OCI-M2 (cell line): Measurements from ENCODE around the gene TEAD1.

Experiments
- DNase-seq: peaks from one replicate; lab custom pipeline; 2025; ENCODE audit not compliant: unreplicated experiment; lab: John Stamatoyannopoulos, UW

Gene TEAD1

DNA sequence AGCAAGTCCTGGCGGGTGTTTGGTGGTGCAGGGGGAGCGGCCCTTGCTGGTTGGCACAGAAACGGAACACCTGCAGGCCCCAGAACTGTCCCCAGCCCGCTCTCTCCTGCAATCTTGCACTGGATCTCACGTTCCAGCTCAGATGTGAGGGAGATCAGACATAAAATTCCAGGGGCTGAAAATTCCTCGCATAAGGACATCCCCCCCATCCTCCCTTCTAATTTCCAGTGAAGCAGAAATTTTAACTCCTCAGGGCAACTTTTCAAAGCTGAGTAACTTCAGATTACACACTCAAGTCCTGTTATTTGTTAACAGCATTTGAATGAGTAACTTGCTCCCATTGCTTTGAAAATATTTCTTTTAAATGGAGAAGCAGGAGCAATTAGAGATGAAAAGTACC is 294.6 kb downstream of the TEAD1 start:
- no peak for DNase-seq

DNA sequence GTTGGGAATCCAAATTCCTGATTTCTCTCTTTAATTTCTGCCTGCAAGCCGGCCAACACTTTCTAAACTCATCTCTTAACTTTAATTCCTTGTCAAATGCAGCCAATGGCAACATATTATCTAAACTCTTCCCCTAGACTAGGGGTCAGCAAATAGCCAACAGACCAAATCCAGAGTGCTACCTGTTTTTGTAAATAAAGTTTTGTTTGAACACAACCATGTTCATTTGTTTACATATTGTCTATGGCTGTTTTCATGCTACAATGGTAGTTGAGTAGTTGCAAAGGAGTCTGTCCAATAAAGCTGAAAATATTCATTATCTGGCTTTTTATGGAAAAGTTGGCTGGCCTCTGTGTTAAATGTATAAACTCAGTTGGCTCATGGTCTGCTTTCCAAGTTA is 297.7 kb downstream of the TEAD1 start:
- no peak for DNase-seq

DNA sequence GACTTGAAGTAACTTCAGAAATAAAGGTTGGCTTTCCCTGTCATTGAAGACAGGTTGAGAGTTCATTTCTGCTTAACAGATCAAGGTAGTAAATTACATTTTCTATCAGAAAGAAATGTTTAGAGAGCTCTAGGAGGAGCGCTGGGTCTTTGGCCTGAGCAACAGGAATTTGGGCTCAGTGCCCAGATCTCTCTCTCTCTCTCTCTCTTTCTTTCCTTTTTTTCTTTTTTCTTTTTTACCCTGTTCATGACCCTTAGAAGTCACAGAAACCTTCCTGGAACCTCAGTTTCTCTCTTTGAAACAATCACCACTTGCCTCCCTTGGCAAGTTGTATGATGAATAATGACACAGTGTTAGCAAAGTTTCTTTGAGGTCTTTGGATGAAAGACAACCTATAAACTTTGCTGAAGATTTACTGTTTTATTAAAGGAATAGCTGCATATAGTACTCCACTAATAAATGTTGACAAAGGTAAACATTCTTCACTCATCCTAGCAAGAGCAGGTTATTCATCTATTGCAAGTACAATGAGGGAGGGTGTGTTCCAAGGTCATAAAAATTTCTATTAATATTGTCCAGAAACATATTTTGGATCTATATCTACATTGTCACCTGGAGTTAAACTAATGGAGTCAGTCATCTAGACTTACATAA is 299.4 kb downstream of the TEAD1 start:
- no peak for DNase-seq

DNA sequence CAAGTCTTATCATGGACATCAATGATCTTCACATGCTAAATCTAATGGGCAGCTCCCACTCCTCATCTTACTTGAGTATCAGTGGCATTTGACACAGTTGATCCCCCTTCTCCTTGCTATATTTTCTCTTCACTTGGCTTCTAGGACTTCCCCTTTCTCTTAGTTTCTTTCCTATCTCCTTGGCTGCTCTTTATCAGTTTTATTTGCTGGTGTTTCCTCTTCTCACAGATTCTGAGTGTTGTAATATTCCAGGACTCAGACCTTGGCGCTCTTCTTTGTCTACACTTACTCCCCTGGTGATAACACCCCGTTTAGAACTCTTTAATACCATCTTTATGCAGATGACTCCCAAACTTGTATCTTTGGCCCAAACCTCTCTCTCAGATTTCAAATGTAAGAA is 301.0 kb downstream of the TEAD1 start:
- DNase-seq = no peak

DNA sequence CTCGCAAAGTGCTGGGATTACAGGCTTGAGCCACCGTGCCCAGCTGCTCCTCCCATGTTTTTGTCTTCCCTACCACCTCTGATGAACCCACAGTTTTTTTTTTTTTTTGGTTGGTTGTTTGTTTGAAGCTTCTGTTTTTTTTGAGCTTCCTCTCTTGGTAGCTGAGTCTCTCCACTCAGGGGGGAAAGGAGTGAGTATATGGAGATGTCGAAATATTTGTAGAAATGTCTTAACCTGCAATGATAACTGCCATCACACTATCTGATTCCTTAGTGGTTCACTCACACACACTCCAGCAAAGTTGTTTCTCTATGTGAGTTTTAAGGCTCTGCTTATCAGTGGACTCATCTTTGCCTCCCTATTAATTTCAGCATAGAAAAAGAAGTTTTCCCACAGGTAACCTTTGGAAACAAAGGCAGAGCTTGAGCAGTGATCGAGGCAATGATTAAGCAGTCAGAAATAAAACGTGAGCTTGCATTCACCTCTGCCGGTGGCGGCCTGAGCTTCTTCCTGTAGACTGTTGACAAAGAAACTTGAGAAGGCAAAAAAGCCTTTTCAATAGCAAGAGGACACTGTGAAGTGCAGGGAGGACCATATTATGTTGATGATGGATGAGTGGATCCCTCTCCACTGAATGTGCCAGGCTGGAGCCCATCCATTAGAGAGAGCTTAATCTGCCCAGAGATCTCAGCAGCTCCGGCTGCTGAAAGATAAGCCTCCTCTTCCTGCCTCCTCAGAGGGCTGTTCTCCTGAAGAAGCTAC is 305.9 kb downstream of the TEAD1 start:
- DNase-seq = no peak

DNA sequence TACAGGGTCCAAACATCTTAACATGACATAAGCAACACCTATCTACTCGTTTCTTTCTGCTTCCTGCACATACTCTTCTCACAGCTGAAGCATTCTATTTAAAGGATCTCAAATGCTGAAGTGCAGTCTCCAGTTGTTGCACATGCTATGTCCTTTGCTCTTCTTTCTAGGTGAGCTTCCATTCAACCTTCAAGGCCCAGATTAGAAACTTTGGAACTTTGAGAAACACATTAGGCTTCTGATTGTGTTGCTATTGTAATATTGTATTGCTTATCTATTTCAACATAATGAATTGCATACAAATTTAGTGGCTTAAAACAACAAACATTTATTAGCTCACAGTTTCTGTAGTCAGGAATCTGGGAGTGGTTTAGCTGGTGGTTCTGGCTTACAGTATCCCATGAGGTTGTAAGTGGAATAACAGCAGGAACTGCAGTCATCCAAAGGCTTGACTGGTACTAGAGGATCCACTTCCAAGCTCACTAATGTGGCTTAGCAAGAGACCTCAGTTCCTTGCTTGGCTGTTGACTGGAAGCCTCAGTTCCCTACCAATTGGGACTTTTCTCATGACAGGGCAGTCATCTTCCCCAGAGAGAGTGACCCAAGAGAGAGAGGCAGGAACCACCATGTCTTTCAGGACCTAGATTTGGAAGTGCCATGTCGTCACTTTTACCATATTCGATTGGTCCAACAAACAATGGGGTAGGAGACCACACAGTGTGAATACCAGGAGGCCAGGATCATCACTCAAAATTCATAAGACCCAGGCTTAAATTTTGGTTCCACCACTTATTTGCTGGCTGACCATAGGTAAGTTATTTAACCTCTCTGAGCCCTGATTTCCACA is 307.7 kb downstream of the TEAD1 start:
- no peak for DNase-seq

DNA sequence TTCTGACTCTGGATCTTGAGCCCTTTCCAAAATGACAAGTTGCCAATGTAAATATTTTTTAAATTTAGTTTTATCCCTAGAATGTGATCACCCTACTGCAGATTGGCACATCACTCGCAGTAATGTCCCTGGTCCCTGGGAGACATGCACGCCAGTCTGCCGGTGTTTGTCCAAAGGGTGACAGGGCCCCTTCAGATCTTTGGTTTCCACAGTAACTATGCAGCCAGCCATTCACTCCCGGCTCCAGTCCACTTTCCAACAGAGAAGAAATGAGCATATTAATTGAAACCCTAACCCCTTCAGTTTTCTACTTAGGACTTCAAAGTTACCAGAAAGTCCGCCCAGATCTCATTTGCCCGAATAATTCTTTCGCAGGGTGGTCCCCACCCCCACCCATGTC is 309.1 kb downstream of the TEAD1 start:
- DNase-seq = no peak

DNA sequence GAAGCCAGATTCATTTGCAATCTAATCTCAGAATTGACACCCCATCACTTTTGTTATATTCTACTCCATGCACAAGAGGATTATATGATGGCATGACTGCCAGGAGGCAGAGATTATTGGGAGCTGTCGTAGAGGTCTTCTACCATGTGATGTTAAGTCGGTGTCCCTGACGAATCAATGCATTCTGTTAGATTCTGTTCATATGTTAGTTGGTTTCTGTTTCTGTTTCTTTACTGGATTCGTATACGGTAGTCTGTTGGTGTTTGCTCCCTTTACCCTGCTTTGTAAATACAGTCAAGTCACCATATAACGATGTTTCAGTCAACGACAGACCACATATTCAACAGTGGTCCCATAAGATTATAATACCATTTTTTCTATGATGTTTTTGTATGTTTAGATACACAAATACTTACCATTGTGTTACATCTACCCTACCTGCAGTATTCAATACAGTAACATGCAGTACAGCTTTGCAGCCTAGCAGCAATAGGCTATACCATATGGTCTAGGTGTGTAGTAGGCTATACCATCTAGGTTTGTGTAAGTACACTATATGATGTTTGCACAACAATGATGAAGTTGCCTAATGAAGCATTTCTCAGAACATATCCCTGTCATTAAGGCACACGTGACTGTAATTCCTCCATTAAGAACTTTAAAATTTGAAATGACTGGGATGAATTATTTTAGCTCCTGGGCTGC is 312.1 kb downstream of the TEAD1 start:
- no peak for DNase-seq

DNA sequence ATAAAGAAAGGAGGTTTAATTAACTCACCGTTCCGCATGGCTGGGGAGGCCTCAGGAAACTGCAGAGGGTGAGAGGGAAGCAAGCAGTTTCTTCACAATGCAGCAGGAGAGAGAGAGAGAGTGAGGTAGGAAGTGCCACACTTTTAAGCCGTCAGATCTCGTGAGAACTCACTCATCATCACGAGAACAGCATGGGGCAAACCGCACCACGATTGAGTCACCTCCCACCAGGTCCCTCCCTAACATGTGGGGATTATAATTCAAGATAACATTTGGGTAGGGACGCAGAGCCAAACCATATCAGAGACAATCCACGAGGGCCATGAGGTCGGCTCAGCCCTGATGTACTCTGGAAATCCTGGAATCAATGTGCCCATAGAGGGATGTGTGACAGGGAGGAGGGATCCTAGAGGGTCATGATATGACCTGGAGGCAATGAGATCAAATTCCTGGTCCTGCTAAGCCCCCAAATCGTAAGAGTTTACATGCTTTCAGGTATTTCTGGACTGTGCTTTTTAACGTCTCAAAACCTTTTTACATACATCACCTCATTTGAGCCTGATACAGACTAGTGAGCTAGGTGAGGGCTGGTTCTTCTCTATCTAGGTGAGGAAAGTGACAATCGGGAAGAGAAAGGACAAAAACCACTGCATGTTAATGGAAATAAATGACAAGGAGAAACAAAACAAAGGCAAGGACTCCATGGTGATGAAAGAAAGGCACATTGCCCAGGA is 315.4 kb downstream of the TEAD1 start:
- DNase-seq = no peak

DNA sequence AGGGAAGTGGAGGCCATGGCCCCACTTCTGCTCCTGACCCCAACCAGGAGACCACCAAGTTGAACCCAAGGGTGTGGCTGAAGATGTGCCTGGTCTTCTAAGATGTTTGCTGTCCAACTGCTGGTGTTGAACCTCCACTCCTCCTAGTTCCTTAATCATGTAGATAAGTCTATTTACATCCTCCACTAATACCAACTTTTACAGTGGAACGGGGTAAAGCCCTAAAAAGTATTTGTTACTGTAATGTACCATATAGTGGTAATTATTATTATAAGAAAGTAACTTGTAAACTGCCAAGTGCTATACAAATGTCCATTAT is 315.9 kb downstream of the TEAD1 start:
- no peak for DNase-seq

DNA sequence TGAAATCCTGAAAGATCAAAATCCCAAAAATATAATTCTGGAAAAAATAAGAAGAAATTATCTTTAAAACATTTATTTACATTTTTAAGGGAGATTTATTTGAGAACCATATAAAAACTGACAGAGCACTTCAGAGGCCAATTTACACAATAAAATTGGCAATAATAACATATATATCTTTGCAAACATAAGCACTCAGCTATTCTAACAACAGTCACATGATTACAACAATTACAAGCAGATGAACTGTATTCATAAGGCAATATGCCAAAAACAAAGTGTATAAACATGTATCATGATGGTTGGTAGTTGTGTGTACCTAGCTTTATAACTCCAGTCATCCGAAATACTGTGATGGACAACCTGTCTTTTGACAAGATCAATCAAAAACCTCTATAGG is 317.2 kb downstream of the TEAD1 start:
- no peak for DNase-seq

DNA sequence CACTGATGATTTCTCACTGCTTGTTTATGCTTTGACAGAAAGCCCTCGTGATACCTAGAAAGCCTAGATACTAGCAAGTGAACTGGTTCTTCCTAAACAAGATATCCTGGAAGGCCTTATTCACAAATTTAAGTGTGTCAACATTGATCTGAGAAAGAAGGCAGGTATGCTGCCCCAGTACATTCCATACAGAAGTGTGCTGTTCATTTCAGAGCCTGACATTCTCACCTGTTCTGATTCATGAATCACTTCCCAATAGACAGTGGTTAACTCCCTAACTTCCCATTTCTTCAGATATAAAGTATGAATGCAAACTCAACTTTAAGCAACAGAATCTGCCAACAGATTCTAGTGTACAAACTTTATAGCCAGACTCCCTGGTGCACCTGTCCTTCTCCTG is 319.4 kb downstream of the TEAD1 start:
- DNase-seq = no peak
